ENCODE results near the gene COG4. TPM values are rescaled to one million over a fixed set of nuclear protein-coding genes. Genes with fewer than 3 reads are reported as not detected.

Gene COG4
- 25.6 to 31.6 TPM (median 31.2 TPM) in 5 replicates for total RNA-seq (2022; extraction: Qiagen RNA extraction)

GRCh38 chr16:70523076-70523742, at the start of gene COG4:
COG4 (minus strand) TSS chr16:70523554; CDS start chr16:70523543, 11 bp downstream.

GRCh38 chr16:70523743-70524398, 517 bp upstream of the COG4 start, which contains the start of gene SF3B3:
SF3B3 (plus strand) TSS chr16:70523816; CDS start chr16:70526657, 2,841 bp downstream.

GRCh38 chr16:70454222-70455034, 68.9 kb downstream of the COG4 start, which contains the start of gene FCSK:
FCSK (plus strand) TSS chr16:70454595; CDS start chr16:70463191, 8,596 bp downstream.

GRCh38 chr16:70438969-70439862, 84.1 kb downstream of the COG4 start, which contains the start of gene ST3GAL2:
ST3GAL2 (minus strand) TSS chr16:70439100; CDS start chr16:70398530, 40,570 bp downstream.

Other genes with a start within 250 kb of the COG4 start
- 86.3 to 103 TPM (median 91.4 TPM) in 5 replicates for gene AARS1, start 234.0 kb downstream of the COG4 start, total RNA-seq (2022; extraction: Qiagen RNA extraction)
- 29.1 to 33.6 TPM (median 30.8 TPM) in 5 replicates for gene DDX19B, start 224.4 kb downstream of the COG4 start, total RNA-seq (2022; extraction: Qiagen RNA extraction)
- gene DDX19A, start 176.7 kb downstream of the COG4 start, total RNA-seq (2022; extraction: Qiagen RNA extraction), result 37.5 to 43.0 TPM (median 40.3 TPM) in 5 replicates
- gene ST3GAL2, start 84.5 kb downstream of the COG4 start, total RNA-seq (2022; extraction: Qiagen RNA extraction), result 18.4 to 20.7 TPM (median 19.4 TPM) in 5 replicates
- gene FCSK, start 69.0 kb downstream of the COG4 start, total RNA-seq (2022; extraction: Qiagen RNA extraction), result 3.8 to 5.0 TPM (median 4.8 TPM) in 5 replicates
- gene SF3B3, start 262 bp upstream of the COG4 start, total RNA-seq (2022; extraction: Qiagen RNA extraction), result 119 to 203 TPM (median 184 TPM) in 5 replicates
- gene IL34, start 123.0 kb upstream of the COG4 start, total RNA-seq (2022; extraction: Qiagen RNA extraction), result 0.26 to 0.63 TPM (median 0.52 TPM) in 5 replicates
- 71.1 to 106 TPM (median 93.0 TPM) in 5 replicates for gene MTSS2, start 162.5 kb upstream of the COG4 start, total RNA-seq (2022; extraction: Qiagen RNA extraction)

Data from A549 treated with AZD2906 at 1 μM for 4 hours (cell line).